ENCODE measurements around the gene NNT.
"Not testable (repeated sequence)": the region's sequence is repeated elsewhere in the genome, so short reads cannot be mapped to it uniquely, and the experiment has no call there.

The NNT gene

DNA sequence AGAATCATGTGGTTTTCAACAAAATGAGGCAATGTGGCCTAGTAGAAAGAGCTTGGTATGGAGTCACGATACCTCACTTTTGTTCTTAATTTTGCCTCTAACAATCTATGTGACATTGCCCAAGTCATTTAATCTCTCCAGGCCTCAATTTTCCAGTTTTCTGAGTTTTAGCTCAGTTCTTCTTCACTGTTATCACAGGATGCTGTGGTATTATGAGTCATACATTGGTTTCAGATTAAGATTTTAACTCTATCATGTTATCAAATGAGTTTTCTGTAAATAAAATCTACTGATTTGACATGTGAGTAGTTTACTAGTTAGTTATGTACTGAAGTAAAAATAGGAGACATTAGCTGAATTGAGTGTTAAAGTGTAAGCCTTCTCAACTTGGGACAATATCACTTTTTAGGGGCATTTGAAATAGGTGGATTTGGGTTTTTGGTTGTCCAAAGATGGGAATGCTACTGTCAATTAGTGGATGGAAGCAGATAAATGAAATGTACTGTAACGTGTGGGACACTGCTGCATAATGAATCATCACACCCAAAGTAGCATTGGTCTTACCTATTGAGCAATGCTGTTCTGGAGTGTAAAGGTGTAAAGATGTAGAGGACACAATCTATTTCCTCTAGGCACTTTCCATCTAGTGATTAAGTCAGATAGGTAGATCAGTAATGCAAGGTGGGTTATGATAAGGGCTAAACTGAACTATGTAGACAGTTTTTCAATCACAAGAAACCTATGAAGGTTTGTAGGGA is 73.3 kb downstream of the NNT start:
- no peak for DNase-seq

DNA sequence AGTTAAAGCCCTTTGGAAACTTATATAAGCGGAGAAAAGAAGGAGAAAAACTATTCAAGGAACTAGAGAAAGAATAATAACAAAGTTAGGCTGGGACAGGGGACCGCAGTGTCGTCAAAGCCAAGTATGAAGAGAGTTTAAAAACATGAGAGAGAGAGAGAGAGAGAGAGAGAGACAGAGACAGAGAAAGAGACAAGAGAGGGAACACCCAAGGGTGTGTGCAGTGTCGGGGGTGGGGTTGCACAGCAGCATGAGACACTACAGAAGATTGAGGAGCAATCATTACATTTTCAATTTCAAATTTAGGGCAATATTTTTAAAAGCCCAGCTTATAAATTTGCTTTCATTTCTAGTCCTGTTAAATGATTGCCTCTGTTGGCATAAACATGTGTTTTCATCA is 74.3 kb downstream of the NNT start:
- no peak for DNase-seq

DNA sequence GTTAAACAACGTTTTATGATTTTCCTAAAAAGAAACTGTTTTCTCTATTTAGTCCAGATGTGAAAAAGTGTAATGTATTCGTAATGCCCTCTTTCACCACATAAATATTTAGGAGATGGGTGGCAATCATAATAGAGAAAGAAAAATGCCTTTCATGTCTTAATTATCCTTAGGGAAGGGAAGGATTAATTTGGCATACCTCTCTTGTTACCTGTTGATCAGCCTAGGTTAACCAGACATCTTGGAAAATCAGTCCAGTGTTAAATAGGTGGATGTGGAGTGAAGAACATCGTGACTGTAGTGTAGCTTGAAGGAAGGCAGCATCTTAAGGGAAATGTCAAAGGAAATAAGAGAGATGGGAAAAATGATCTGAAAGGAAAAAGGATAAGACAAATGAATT is 76.2 kb downstream of the NNT start:
- no peak for DNase-seq

GRCh38 chr5:43680286-43680685 is 77.3 kb downstream of the NNT start:
- no peak for DNase-seq

- no peak for DNase-seq
These were observed 81.0 kb downstream of the NNT start for GRCh38 chr5:43683884-43684471.

- no peak for DNase-seq
These were observed 82.4 kb downstream of the NNT start for GRCh38 chr5:43685252-43685950.

GRCh38 chr5:43687275-43687674 is 84.3 kb downstream of the NNT start:
- no peak for DNase-seq

DNA sequence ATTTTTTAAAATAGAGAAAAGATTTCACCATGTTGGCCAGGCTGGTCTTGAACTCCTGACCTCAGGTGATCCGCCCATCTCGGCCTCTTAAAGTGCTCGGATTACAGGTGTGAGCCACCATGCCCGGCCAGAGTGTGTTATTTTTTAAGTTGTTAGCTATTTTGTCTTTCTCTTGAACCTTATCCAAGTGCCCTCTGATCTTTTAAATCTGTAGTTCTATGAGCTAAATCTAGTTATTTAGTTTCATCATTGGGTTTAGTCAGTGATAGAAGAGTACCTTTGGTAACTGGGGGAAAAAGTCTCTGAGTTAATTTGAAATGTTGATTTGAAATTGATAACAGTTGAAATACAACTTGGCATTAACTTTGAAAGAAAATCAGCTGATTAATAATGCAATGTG is 88.3 kb downstream of the NNT start:
- no peak for DNase-seq

DNA sequence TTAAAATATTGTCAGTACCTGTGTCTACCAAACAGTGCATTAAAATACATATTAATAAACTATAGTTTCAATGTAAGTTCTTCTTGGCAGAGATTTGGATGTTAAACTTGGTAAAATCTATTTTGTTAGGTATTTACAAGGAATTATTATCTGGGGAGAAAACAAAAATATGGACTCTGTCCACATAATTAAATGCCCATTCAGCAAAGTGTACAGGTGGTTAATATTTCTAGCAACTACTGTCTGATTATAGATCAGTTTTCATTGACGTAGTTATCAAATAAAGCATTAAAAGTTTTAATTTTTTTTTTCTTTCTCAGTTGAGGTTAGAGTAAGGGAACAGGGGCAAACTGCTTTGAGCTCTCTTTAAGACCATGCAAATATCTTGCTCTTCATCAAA is 88.9 kb downstream of the NNT start:
- DNase-seq: no peak

- DNase-seq: no peak
These were observed 90.4 kb downstream of the NNT start for GRCh38 chr5:43693411-43693810.

DNA sequence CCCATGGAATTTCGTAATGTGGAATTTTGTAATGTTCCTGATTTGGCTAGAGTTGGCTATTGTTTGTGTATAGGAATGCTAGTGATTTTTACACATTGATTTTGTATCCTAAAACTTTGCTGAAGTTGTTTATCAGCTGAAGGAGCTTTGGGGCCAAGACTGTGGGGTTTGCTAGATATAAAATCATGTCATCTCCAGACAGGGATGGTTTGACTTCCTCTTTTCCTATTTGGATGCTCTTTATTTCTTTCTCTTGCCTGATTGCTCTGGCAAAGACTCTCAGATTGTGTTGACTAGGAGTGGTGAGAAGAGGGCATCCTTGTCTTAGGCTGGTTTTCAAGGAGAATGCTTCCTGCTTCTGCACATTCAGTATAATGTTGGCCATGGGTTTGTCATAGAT is 91.0 kb downstream of the NNT start:
- no peak for DNase-seq

- not testable (repeated sequence) for DNase-seq
These were observed 93.5 kb downstream of the NNT start for GRCh38 chr5:43696444-43696843.

DNA sequence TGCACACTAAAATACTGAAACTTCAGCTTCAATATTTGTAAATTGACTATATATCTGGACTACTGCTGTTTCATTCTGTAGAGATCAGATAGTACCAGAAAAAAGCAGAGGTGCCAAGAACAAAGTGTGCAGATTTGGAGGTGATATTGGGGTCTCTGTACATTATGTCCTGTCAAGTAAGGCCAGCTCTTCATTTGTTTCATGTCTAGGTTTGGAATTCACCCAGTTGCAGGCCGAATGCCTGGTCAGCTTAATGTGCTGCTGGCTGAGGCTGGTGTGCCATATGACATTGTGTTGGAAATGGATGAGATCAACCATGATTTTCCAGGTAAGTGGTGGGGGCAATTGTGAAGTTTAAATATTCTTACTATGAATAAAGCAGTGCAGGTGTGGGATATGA is 96.9 kb downstream of the NNT start:
- DNase-seq: no peak

GRCh38 chr5:43700601-43701000 is 97.6 kb downstream of the NNT start:
- no peak for DNase-seq

- no peak for DNase-seq
These were observed 98.2 kb downstream of the NNT start for GRCh38 chr5:43701227-43701626.

DNA sequence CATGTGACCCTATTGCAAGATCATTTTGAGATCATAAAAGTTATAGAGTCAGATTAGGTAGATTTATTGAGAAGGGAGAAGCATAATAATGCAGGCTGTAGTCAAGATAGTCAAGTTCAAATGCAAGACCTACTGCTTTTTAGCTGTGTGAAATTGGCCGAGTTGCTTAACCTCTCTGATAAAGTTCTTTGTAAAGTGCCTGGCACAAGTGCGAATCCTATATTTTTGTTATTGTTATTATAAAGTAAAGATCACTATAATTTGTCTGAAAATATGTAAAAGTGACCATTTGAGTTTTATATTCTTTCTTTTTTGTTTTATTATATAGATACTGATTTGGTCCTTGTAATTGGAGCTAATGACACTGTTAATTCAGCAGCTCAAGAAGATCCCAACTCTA is 99.3 kb downstream of the NNT start:
- no peak for DNase-seq

DNA sequence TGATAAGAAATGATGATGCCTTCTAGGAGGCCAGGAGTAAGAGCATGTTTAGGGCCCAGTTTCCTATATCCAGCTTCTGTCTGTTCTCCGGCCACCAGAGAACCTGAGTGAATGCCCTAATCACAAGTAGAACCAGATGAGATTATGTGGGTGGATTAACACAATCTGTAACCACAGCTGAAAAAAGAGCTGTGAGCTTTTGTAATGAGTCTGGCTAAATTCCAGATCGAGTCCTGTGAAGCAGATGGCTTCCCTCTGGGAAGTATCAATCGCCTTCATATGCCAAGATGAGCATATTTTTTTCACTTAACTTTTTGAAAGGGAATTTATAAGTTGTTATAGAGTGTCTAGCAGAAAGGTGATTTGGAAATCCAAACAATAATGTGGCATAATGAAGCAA is 99.8 kb downstream of the NNT start:
- no peak for DNase-seq

DNA sequence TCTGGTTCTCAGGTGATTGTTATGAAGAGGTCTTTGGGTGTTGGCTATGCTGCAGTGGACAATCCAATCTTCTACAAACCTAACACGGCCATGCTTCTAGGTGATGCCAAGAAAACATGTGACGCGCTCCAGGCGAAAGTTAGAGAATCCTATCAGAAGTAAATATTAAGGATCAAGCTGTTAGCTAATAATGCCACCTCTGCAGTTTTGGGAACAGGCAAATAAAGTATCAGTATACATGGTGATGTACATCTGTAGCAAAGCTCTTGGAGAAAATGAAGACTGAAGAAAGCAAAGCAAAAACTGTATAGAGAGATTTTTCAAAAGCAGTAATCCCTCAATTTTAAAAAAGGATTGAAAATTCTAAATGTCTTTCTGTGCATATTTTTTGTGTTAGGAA is 101.3 kb downstream of the NNT start:
- no peak for DNase-seq

DNA sequence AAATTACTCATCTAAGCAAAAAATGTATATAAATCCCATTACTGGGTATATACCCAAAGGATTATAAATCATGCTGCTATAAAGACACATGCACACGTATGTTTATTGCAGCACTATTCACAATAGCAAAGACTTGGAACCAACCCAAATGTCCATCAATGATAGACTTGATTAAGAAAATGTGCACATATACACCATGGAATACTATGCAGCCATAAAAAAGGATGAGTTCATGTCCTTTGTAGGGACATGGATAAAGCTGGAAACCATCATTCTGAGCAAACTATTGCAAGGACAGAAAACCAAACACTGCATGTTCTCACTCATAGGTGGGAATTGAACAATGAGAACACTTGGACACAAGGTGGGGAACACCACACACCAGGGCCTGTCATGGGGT is 103.6 kb downstream of the NNT start:
- not testable (repeated sequence) for DNase-seq

DNA sequence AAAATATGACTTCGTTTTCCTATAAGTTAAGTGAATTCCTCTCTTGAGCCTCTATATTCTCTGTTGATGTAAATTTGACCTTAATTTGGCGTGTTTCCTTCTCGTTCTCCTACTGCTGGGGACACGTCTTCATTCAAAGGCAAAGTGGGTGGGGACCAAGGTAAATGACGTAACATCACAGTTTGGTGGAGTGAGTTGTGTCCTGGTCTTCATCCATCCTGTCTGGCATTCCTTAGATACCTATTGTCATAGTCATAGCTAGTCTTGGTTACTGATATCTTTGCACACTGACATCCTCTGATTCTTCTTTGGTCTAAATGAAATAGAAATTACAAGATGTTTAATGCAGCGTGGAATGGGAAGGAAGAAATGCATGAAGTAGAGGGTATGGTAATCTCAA is 108.5 kb downstream of the NNT start:
- no peak for DNase-seq

- no peak for DNase-seq
These were observed 109.1 kb downstream of the NNT start for GRCh38 chr5:43712081-43712480.

DNA sequence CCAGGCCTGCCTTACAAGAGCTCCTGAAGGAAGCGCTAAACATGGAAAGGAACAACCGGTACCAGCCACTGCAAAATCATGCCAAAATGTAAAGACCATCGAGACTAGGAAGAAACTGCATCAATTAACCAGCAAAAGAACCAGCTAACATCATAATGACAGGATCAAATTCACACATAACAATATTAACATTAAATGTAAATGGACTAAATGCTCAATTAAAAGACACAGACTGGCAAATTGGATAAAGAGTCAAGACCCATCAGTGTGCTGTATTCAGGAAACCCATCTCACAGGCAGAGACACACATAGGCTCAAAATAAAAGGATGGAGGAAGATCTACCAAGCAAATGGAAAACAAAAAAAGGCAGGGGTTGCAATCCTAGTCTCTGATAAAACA is 116.8 kb downstream of the NNT start:
- DNase-seq: not testable (repeated sequence)

DNA sequence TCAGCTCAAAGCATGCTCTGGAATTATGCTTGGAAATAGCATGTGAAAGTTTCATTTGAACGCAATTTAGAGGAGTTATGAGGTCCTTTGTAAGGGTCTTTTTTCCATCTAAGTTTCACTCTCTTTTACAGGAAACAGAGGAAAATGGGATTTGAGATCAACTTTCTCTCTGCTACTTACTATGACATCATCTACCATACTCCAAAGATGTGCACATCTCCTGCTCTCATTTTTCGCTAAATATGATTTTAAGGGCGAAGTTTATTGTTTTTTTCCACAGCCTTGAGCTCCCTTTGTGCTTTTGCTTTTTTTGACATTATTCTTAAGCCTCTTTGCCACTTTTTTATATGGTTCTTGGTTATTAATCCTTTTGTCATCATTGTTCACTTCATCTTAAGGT is 125.6 kb downstream of the NNT start:
- no peak for DNase-seq

DNA sequence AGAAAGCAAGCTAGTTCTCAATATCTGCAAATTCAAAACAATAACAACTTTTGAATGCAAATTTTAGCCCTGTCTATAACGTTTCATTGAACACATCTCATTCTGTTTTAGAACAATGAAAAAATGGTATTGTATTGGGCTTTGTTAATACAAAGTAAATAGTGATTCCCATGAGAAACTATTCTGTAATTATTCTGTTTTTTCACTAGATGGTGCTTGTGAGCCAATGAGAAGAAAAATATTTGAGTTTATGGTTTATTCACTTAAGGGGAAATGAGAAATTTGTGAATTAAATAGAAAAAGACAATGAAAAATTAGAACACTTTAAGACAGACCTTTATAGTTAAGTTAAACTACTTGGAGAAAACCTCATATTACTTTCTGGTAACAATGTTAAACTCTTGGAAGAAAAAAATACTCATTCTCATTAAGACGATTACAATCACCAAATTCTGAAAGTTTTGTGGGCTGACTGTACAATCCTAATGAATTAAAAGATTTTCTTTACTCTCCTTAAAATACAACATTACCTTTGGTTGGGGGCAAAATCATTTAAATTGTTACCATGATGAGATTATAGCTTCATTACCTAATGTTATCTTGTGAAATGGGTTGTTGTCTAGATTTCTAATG is 127.0 kb downstream of the NNT start:
- DNase-seq: peak in 1 of 2 donors; percentile 2

All from CD4-positive, alpha-beta T cell treated with Interleukin-1 beta for 1 hour (primary cell).